Esophagus muscularis mucosa (tissue), 4 donors: ENCODE measurements around the gene GBP6.

Source experiments
- CTCF ChIP-seq, 3 experiments: fragments of 200-600 bp in 2 of 3; fragments of 450-650 bp in 1 of 3; sonication (generic) in 2 of 3; IDR thresholded peaks; one replicate each; pipeline ENCODE4 v1.5.1; 2017 to 2019; ENCODE audit warnings: antibody characterized with exemption in 3 of 3, mild to moderate bottlenecking in 2 of 3, moderate library complexity in 1 of 3
- EP300 ChIP-seq: sonication (generic); formaldehyde crosslinking; IDR thresholded peaks from one replicate; pipeline ENCODE4 v1.6.1; 2017; ENCODE audit warnings: antibody characterized with exemption
- POLR2AphosphoS5 ChIP-seq, 2 donors: sonication (generic); formaldehyde crosslinking; IDR thresholded peaks; one replicate each; pipeline ENCODE4 v1.6.1; 2017; ENCODE audit warnings: antibody characterized with exemption in 2 of 2

GRCh38 chr1:89433421-89433820 is 69.6 kb downstream of the GBP6 start:
- TF ChIP-seq EP300 (no peak), CTCF (IDR thresholded peaks at IDR 0.05) (no peak), POLR2AphosphoS5 (IDR thresholded peaks at IDR 0.05) (no peak)
